HepG2 (cell line): ENCODE data around the gene MAP3K7CL. TPM values are rescaled to one million over a fixed set of nuclear protein-coding genes. Genes with fewer than 3 reads are reported as not detected.

Experiments used
- AHR ChIP-seq: IDR thresholded peaks from 2 replicates; pipeline ENCODE4 v1.6.1; 2018; ENCODE audit warnings: missing genetic modification reagents, missing compliant biosample characterization
- AKNA ChIP-seq: sonication (generic); formaldehyde crosslinking; IDR thresholded peaks from 2 replicates; pipeline ENCODE4 v1.4.0; 2020; ENCODE audit warnings: missing genetic modification reagents, borderline replicate concordance
- ARNT2 ChIP-seq: sonication (generic); formaldehyde crosslinking; IDR thresholded peaks from 2 replicates; pipeline ENCODE4 v1.8.0; 2022; ENCODE audit warnings: mild to moderate bottlenecking, low read depth, missing genetic modification reagents, moderate library complexity
- BCL3 ChIP-seq: sonication (generic); formaldehyde crosslinking; IDR thresholded peaks from 2 replicates; pipeline ENCODE4 v1.5.1; 2020; ENCODE audit warnings: mild to moderate bottlenecking, missing genetic modification reagents, moderate library complexity
- CERS6 ChIP-seq: sonication (generic); formaldehyde crosslinking; IDR thresholded peaks from 2 replicates; pipeline ENCODE4 v1.5.0; 2020; ENCODE audit warnings: missing genetic modification reagents
- KDM2A ChIP-seq: sonication (generic); formaldehyde crosslinking; IDR thresholded peaks from 2 replicates; pipeline ENCODE4 v1.4.0; 2020; ENCODE audit warnings: low read depth, missing genetic modification reagents, borderline replicate concordance
- PCBP1 ChIP-seq: fragments of 200-400 bp; formaldehyde crosslinking; IDR thresholded peaks from 2 replicates; pipeline ENCODE4 v1.6.1; 2017; ENCODE audit warnings: mild to moderate bottlenecking, low read depth, low read length, borderline replicate concordance
- RERE ChIP-seq: IDR thresholded peaks from 2 replicates; pipeline ENCODE4 v1.6.1; 2016; ENCODE audit warnings: low read depth, missing genetic modification reagents, missing compliant biosample characterization
- ZBTB26 ChIP-seq: IDR thresholded peaks from 2 replicates; pipeline ENCODE4 v1.6.1; 2016; ENCODE audit warnings: missing compliant biosample characterization, missing genetic modification reagents, borderline replicate concordance
- ZNF674 ChIP-seq: sonication (generic); formaldehyde crosslinking; IDR thresholded peaks from 2 replicates; pipeline ENCODE4 v1.5.0; 2020; ENCODE audit warnings: low read depth, mild to moderate bottlenecking, missing genetic modification reagents
- ZNF879 ChIP-seq: sonication (generic); formaldehyde crosslinking; IDR thresholded peaks from 2 replicates; pipeline ENCODE4 v1.8.1; 2023; ENCODE audit warnings: missing genetic modification reagents
- ZUFSP ChIP-seq: sonication (generic); formaldehyde crosslinking; IDR thresholded peaks from 2 replicates; pipeline ENCODE4 v1.9.0; 2021; ENCODE audit warnings: missing genetic modification reagents, mild to moderate bottlenecking, borderline replicate concordance
- polyA plus RNA-seq, 8 experiments: library from polyadenylated mRNA; depleted of rRNA in 3 of 8; stranded (reverse) in 7 of 8; unstranded in 1 of 8; fragments of >200 nt; fragmentation: Illumina TruSeq in 4 of 8; extraction: Trizol in 4 of 8; gene quantifications; 2 replicates each; pipeline versions ENCODE4 v1.2.1 to v1.2.3, GENCODE V29; 2011 to 2016; ENCODE audit warnings: low read depth in 4 of 8, missing spikeins in 1 of 8, mixed read lengths in 1 of 8; ENCODE audit not compliant: insufficient read depth in 1 of 8
- total RNA-seq, 5 experiments: library from RNA; depleted of rRNA; stranded (reverse); fragments of >200 nt; fragmentation: Illumina TruSeq; extraction: Trizol; gene quantifications; 2 replicates each; pipeline ENCODE4 v1.2.3, GENCODE V29; 2016; ENCODE audit warnings: low read depth in 1 of 5

MAP3K7CL gene
- total and polyA plus RNA-seq, 2 of the 13 experiments (the other 11 are each of a cell fraction or from before 2014, with no cell fraction given), result 0.04 to 0.15 TPM

GRCh38 chr21:29177800-29178199 is 47.4 kb downstream of the MAP3K7CL start (continued):
- TF ChIP-seq BCL3, result no peak
- no peak for TF ChIP-seq CERS6 (CRISPR knock-in tag)
- TF ChIP-seq AHR, result no peak
- TF ChIP-seq ZUFSP (CRISPR knock-in tag), result no peak
- no peak for TF ChIP-seq PCBP1
- TF ChIP-seq ZBTB26 (CRISPR knock-in tag), result no peak
- no peak for TF ChIP-seq KDM2A (CRISPR knock-in tag)
- no peak for TF ChIP-seq ARNT2 (CRISPR knock-in tag)
- no peak for TF ChIP-seq ZNF879 (CRISPR knock-in tag)
- TF ChIP-seq RERE, result no peak
- no peak for TF ChIP-seq AKNA (CRISPR knock-in tag)
- no peak for TF ChIP-seq ZNF674 (CRISPR knock-in tag)
- TF ChIP-seq, all 625 proteins: peak for 0
